ENCODE results near the gene XBP1. TPM values are rescaled to one million over a fixed set of nuclear protein-coding genes. Genes with fewer than 3 reads are reported as not detected.
"Not testable (repeated sequence)": the region's sequence is repeated elsewhere in the genome, so short reads cannot be mapped to it uniquely, and the experiment has no call there.

Gene XBP1
- total and polyA plus RNA-seq, 8 donors, result 134 to 612 (median 259) TPM

DNA sequence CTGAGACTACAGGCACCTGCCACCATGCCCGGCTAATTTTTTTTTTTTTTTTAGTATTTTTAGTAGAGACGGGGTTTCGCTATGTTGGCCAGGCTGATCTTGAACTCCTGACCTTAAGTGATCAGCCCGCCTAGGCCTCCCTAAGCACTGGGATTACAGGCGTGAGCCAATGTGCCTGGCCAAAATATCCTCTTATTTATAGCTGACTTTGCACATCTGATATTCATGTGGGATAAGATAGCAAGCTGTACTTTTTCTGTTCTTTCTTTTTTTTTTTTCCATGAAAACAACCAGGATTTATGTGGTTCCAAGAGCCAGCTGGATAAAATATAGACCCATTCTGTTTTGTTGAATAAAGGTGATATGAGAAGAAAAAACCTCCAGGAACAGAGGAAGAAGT is 12.1 kb upstream of the XBP1 start:
- H3K4me3 ChIP-seq, result no peak overlapping the region
- H3K36me3 ChIP-seq, result no peaks in the 10 kb centered on the region
- no peak for TF ChIP-seq EP300 (IDR thresholded peaks at IDR 0.05)
- peaks cover 70 to 98% (median 76%) of the 10 kb centered on the region in 4 donors for H3K4me1 ChIP-seq
- WGBS, 5 donors, result 20 to 53% (median 30%) methylated on average over 5 of the region's 5 CpGs
- intact Hi-C loops (cut with DNase I; ENCODE audit: low total_unique reads), result no loop called here
- no peak for DNase-seq
- no peaks in the 10 kb centered on the region for H3K27me3 ChIP-seq
- H3K27ac ChIP-seq, result peak overlapping the region; percentile 79 to 90 (median 87)
- H3K9me3 ChIP-seq, result no peaks in the 10 kb centered on the region

DNA sequence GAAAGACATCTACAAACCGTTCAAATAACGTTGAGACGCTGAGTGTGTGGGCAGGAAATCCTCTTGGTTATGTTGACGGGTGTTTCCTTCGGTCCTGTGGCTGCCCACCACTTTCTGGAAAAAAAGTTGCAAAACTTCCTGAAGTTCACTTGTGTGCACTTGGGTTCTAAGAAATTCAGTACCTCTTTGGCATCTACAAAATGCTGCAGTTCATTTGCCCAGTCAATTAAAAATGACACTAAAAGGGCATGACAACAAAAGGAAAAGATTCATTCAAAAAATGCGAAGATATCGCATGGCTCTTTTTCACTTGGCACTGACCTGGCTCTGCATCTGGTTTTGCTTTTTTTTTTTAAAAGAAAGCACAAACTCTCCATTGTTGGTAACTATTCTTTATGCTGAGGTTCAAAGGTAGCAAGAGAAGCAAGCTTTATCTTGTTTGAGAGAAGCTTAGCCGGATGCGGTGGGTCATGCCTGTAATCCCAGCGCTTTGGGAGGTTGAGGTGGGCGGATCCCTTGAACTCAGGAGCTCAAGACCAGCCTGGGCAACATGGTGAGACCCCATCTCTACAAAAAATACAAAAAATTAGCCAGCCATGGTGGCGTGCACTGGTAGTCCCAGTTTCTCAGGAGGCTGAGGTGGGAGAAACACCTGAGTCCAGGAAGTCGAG is 10.6 kb upstream of the XBP1 start:
- Histone ChIP-seq H3K9me3 (no peaks in the 10 kb centered on the region), H3K36me3 (no peaks in the 10 kb centered on the region), H3K27me3 (no peaks in the 10 kb centered on the region), H3K4me3 (no peak overlapping the region), H3K4me1 (peaks cover 60 to 90% (median 63%) of the 10 kb centered on the region in 4 donors), H3K27ac (peak overlapping the region; percentile 79 to 90 (median 87))
- peak in 1 of 2 donors; percentile 48 for DNase-seq
- intact Hi-C loops (cut with DNase I; ENCODE audit: low total_unique reads), result no loop called here
- WGBS, 5 donors, result 41 to 55% (median 47%) methylated on average over 13 of the region's 13 CpGs
- TF ChIP-seq, protein P1, sequence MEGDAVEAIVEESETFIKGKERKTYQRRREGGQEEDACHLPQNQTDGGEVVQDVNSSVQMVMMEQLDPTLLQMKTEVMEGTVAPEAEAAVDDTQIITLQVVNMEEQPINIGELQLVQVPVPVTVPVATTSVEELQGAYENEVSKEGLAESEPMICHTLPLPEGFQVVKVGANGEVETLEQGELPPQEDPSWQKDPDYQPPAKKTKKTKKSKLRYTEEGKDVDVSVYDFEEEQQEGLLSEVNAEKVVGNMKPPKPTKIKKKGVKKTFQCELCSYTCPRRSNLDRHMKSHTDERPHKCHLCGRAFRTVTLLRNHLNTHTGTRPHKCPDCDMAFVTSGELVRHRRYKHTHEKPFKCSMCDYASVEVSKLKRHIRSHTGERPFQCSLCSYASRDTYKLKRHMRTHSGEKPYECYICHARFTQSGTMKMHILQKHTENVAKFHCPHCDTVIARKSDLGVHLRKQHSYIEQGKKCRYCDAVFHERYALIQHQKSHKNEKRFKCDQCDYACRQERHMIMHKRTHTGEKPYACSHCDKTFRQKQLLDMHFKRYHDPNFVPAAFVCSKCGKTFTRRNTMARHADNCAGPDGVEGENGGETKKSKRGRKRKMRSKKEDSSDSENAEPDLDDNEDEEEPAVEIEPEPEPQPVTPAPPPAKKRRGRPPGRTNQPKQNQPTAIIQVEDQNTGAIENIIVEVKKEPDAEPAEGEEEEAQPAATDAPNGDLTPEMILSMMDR (IDR thresholded peaks at IDR 0.05), result no peak
- peak in 1 of 3 donors; percentile 19 for TF ChIP-seq POLR2AphosphoS5 (IDR thresholded peaks at IDR 0.05)

DNA sequence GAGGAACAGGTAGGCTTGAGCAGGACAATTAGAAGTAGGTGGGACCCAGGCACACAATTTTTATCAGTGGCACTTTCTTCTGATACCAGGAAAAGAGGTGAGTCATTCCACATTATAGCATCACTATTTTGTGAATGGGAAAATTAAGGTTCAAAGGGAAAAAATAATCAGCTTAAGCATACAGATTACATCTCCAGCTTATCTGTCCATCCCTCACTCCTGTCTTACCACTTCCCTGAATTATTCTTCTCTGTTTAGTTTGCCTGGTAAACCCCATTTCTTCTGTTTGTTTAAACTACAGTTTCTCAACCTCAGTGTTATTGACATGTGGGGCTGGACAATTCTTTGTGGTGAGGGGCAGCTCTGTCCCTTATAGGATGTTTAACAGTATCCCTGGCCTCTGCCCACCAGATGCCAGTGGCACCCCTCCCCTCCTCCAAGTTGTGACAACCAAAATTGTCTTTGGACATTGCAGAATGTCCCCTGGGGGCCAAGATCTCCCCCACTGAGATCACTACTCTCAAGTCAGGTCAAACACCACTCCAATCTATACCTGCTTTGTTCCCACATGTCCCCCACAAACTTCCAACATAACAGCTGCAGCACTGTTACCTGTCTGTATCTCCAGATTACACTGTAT is 8.5 kb upstream of the XBP1 start:
- TF ChIP-seq, protein P1 (IDR thresholded peaks at IDR 0.05), result no peak
- TF ChIP-seq POLR2A (IDR thresholded peaks at IDR 0.05) (no peak), EP300 (IDR thresholded peaks at IDR 0.05) (no peak), POLR2AphosphoS5 (IDR thresholded peaks at IDR 0.05) (no peak)
- no peak overlapping the region for H3K4me3 ChIP-seq
- no peaks in the 10 kb centered on the region for H3K27me3 ChIP-seq
- intact Hi-C loops (cut with DNase I; ENCODE audit: low total_unique reads), result no loop called here
- peaks cover 41 to 69% (median 43%) of the 10 kb centered on the region in 4 donors for H3K4me1 ChIP-seq
- H3K36me3 ChIP-seq, result no peaks in the 10 kb centered on the region
- DNase-seq, result peak in 1 of 2 donors; percentile 44
- H3K27ac ChIP-seq, result peak overlapping the region; percentile 36 to 70 (median 59)
- H3K9me3 ChIP-seq, result no peaks in the 10 kb centered on the region

DNA sequence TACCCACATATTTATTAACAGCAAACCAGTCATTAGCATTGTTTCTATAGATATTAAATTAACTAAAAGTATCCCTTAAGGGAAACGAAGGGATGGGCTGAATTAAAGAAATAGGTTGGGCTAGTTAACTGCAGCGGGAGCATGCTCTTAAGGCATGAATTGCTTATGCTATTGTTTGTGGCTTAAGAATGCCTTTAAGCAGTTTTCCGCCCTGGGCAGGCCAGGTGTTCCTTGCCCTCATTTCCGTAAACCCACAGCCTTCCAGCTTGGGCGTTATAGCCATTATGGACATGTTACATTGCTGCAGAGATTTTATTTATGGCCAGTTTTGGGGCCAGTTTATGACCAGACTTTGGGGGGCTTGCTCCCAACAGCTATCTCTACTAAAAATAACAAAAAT is 5.1 kb upstream of the XBP1 start:
- 83 to 96% (median 91%) methylated on average over 5 of the region's 5 CpGs for WGBS, 5 donors
- intact Hi-C loops (cut with DNase I; ENCODE audit: low total_unique reads); H3K9me3 ChIP-seq; H3K36me3 ChIP-seq; H3K27me3 ChIP-seq; H3K27ac ChIP-seq; H3K4me3 ChIP-seq; DNase-seq: not testable (repeated sequence)
- H3K4me1 ChIP-seq, result peaks cover 27 to 55% (median 30%) of the 10 kb centered on the region in 4 donors

DNA sequence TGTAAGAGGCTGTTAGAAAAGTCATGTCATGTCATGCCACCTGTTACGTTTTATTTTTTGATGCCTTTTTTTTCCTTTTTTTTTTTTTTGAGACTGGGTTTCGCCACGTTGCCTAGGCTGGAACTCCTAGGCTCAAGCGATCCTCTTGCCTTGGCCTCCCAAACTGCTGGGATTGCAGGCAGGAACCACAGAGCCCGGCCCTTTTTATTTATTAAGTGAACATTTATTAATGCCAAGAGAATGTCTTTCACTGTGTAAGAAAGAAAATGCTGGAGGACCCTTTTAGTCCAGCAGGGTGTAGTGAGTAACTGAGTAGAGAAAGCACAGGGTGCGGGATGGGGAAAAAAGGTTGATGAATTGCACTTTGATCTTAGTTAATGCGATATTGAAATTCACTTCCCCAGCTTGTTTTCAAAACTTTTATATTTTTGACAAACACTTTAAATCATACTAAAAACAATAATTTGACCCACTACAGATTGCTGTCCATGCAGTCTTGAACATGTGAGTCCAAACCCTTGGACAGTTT is 2.3 kb upstream of the XBP1 start:
- no peaks in the 10 kb centered on the region for H3K27me3 ChIP-seq
- TF ChIP-seq EP300 (IDR thresholded peaks at IDR 0.05), result no peak
- TF ChIP-seq, protein P1 (IDR thresholded peaks at IDR 0.05), result peak in 1 of 7 experiments; percentile 29
- DNase-seq, result peak in 1 of 2 donors; percentile 59
- intact Hi-C loops (cut with DNase I; ENCODE audit: low total_unique reads), result no loop called here
- H3K9me3 ChIP-seq, result no peaks in the 10 kb centered on the region
- peaks cover 16 to 45% (median 35%) of the 10 kb centered on the region in 4 donors for H3K4me1 ChIP-seq
- 31 to 56% (median 52%) methylated on average over 7 of the region's 7 CpGs for WGBS, 5 donors
- H3K4me3 ChIP-seq, result peak overlapping the region in 2 of 4 donors; percentile 77 to 79
- peaks cover 9 to 10% (median 9%) of the 10 kb centered on the region in 4 donors for H3K36me3 ChIP-seq
- peak overlapping the region; percentile 97 to 100 (median 100) for H3K27ac ChIP-seq
